Glutamatergic neuron (in vitro differentiated cells): ENCODE results near the gene CDT1. TPM values are rescaled to one million over a fixed set of nuclear protein-coding genes. Genes with fewer than 3 reads are reported as not detected.

Experiments
- DNase-seq: peaks from one replicate; pipeline ENCODE4 v3.0.0; 2022
- H3K27ac Mint-ChIP-seq: one replicate; pipeline ENCODE4 v1.8.0; 2020; ENCODE audit warnings: mild to moderate bottlenecking, mixed read lengths, inconsistent platforms; ENCODE audit not compliant: unreplicated experiment
- H3K27me3 Mint-ChIP-seq: one replicate; pipeline ENCODE4 v1.8.0; 2020; ENCODE audit warnings: mild to moderate bottlenecking, moderate library complexity, mixed read lengths, inconsistent platforms; ENCODE audit not compliant: unreplicated experiment
- H3K36me3 Mint-ChIP-seq: one replicate; pipeline ENCODE4 v1.8.0; 2020; ENCODE audit warnings: mild to moderate bottlenecking, mixed read lengths, inconsistent platforms; ENCODE audit not compliant: unreplicated experiment
- H3K4me1 Mint-ChIP-seq: one replicate; pipeline ENCODE4 v1.8.0; 2020; ENCODE audit warnings: mild to moderate bottlenecking, low read depth, mixed read lengths, inconsistent platforms; ENCODE audit not compliant: unreplicated experiment
- H3K4me3 Mint-ChIP-seq: one replicate; pipeline ENCODE4 v1.8.0; 2020; ENCODE audit warnings: mild to moderate bottlenecking, mixed read lengths, inconsistent platforms; ENCODE audit not compliant: unreplicated experiment
- H3K9me3 Mint-ChIP-seq: one replicate; pipeline ENCODE4 v1.8.0; 2020; ENCODE audit warnings: mild to moderate bottlenecking, moderate library complexity, mixed read lengths, inconsistent platforms; ENCODE audit not compliant: unreplicated experiment
- CTCF ChIP-seq: fragments of 200-600 bp; sonication (generic); IDR thresholded peaks from one replicate; pipeline ENCODE4 v1.5.0; 2021; ENCODE audit not compliant: partially characterized antibody, unreplicated experiment
- total RNA-seq: library from RNA; stranded (reverse); fragmentation: NEBNext Ultra II Directional; extraction: Animal tissue kit (Norgen Biotek cat#: 25700); gene quantifications from one replicate; pipeline ENCODE4 v1.2.1, GENCODE V29; 2021; ENCODE audit not compliant: unreplicated experiment

The CDT1 gene
- total RNA-seq, 1 donor from 2014 or later: 5.6 TPM

GRCh38 chr16:88839026-88839529, 35.5 kb downstream of the CDT1 start:
- DNase-seq: no peak
- Mint-ChIP-seq H3K36me3 (no peaks in the 10 kb centered on the region), H3K9me3 (peaks cover 4% of the 10 kb centered on the region), H3K27me3 (peaks cover 5% of the 10 kb centered on the region), H3K4me1 (no peaks in the 10 kb centered on the region), H3K4me3 (no peak overlapping the region), H3K27ac (no peak overlapping the region)
- no peak for TF ChIP-seq CTCF

DNA sequence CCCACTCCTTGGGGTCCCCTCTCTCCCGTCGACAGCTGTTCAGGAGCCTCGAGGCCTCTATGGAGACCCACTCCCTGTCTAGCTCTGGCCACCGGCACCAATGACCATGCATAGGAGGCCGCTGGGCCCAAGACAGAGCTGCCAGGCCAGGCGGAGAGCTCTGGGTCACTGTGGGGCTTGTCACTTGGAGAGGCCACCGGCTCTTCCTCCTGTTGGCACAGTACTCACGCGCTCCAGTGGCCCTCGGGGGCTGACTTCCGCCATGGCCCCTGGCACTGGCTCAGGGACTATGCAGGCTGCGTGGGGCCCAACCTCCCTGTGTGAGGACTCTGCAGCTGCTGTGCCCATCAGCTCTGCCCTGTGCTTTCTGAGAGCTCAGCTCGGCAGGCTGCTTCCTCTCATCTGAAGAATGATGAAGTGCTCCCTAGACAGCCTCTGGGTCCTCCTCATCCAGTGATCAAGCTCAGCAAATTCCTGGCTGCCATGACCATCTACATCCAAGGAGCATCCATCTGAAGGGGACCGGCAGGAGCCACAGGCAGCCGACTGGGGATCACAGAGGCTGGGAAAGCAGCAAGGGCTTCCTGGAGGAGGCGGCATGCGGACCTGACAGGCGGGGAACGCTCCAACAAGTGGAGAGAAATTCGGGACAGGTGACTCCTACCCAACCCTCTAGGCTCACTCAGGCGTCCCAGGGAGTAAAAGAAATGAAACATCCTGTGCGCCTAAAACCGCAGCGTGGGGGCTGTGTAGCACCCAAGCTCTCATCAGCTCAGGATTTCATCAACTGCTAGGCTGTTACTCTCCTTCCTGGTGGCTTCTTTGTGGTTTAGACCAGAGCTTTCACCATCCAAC, 36.4 kb downstream of the CDT1 start:
- no peak overlapping the region for H3K27ac Mint-ChIP-seq
- H3K36me3 Mint-ChIP-seq: no peaks in the 10 kb centered on the region
- TF ChIP-seq CTCF: no peak
- H3K4me1 Mint-ChIP-seq: peaks cover 2% of the 10 kb centered on the region
- peaks cover 7% of the 10 kb centered on the region for H3K27me3 Mint-ChIP-seq
- no peak overlapping the region for H3K4me3 Mint-ChIP-seq
- peaks cover 4% of the 10 kb centered on the region for H3K9me3 Mint-ChIP-seq
- no peak for DNase-seq

- no peak overlapping the region for H3K27ac Mint-ChIP-seq
- no peak for DNase-seq
- no peak overlapping the region for H3K4me3 Mint-ChIP-seq
- no peak for TF ChIP-seq CTCF
- peaks cover 7% of the 10 kb centered on the region for H3K27me3 Mint-ChIP-seq
- H3K9me3 Mint-ChIP-seq: peaks cover 3% of the 10 kb centered on the region
- peaks cover 2% of the 10 kb centered on the region for H3K4me1 Mint-ChIP-seq
- H3K36me3 Mint-ChIP-seq: no peaks in the 10 kb centered on the region
Observed at GRCh38 chr16:88840600-88841215, 37.1 kb downstream of the CDT1 start.

- Mint-ChIP-seq H3K27ac (peak overlapping the region; percentile 62), H3K9me3 (peaks cover 3% of the 10 kb centered on the region)
- no peak for TF ChIP-seq CTCF
Observed at GRCh38 chr16:88841521-88842307, 38.1 kb downstream of the CDT1 start.

More at GRCh38 chr16:88841521-88842307, 38.1 kb downstream of the CDT1 start:
- H3K4me3 Mint-ChIP-seq: no peak overlapping the region
- no peak for DNase-seq
- H3K4me1 Mint-ChIP-seq: peaks cover 2% of the 10 kb centered on the region
- peaks cover 7% of the 10 kb centered on the region for H3K27me3 Mint-ChIP-seq
- H3K36me3 Mint-ChIP-seq: no peaks in the 10 kb centered on the region
